ENCODE data around the gene LMBR1.
A peak's percentile ranks its signal among the peaks of the same experiment; 100 is the strongest.

Gene LMBR1

GRCh38 chr7:156676263-156676662 lies 216.7 kb downstream of the LMBR1 start:
- H3K4me1 Mint-ChIP-seq (ENCODE audit: low read depth), result peaks cover 17% of the 10 kb centered on the region
- no peak overlapping the region for H3K27ac Mint-ChIP-seq
- H3K4me3 Mint-ChIP-seq, result no peak overlapping the region
- H3K27me3 Mint-ChIP-seq (ENCODE audit: low read depth), result no peaks in the 10 kb centered on the region
- peaks cover 29% of the 10 kb centered on the region for H3K36me3 Mint-ChIP-seq (ENCODE audit: low read depth)
- H3K9me3 Mint-ChIP-seq, result no peaks in the 10 kb centered on the region

DNA sequence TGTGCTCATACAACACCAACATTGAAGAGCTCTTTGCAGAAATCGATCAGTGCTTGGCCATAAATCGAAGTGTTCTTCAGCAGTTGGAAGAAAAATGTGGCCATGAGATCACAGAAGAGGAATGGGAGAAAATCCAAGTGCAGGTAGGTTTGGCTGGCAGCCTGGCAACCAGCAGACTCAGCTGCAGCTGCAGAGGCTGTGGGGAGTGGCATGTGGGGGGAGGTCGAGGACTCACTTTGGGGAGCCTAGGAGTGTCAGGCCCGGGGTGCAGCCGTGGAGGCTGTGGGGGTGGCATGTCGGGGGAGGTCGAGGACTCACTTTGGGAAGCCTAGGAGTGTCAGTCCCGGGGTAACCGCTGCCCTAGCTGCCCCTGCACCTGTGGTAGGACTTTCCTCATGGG lies 217.3 kb downstream of the LMBR1 start:
- Mint-ChIP-seq H3K4me1 (ENCODE audit: low read depth) (peaks cover 17% of the 10 kb centered on the region), H3K27me3 (ENCODE audit: low read depth) (no peaks in the 10 kb centered on the region), H3K4me3 (peak overlapping the region; percentile 15), H3K9me3 (no peaks in the 10 kb centered on the region), H3K36me3 (ENCODE audit: low read depth) (peaks cover 29% of the 10 kb centered on the region), H3K27ac (no peak overlapping the region)

DNA sequence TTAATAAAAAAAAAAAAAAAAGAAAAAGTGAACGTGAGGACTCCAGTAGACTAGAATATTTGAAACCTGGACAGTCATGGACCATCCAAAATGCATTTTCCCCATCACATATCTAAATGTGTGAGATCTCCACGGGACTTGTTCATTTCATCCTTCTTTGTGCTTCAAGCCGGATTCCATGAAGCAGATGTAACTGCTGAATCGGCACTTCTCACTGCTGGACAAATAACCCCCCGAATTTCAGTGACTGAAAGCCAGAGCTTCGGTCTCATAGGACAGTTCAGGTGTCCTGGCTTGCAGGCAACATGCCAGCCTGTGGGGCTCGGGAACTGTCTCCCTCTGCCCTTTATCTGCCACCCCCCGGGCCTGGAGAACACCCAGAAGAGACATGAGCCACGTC lies 219.1 kb downstream of the LMBR1 start:
- H3K4me1 Mint-ChIP-seq (ENCODE audit: low read depth), result peaks cover 10% of the 10 kb centered on the region
- H3K9me3 Mint-ChIP-seq, result no peaks in the 10 kb centered on the region
- no peaks in the 10 kb centered on the region for H3K27me3 Mint-ChIP-seq (ENCODE audit: low read depth)
- no peak overlapping the region for H3K27ac Mint-ChIP-seq
- peaks cover 24% of the 10 kb centered on the region for H3K36me3 Mint-ChIP-seq (ENCODE audit: low read depth)
- H3K4me3 Mint-ChIP-seq, result no peak overlapping the region

DNA sequence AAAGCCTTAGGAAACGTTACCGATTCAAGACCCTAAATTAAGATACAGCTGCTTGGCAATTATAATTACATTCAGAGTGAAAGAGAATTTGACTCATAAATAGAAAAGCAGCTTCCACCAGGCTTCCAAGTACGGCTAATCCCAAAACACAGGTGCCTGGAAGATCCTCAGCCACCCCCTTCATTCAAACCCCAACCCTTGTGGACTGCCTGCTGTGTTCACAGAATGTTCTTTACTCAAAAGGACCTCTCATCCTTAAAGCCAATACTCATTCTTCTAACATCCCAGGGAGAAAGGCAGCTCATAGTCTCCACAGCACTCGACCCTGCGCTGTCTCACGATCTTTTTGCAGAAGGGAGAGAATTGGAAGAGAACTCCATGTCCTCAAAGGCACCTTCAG lies 219.5 kb downstream of the LMBR1 start:
- no peaks in the 10 kb centered on the region for H3K27me3 Mint-ChIP-seq (ENCODE audit: low read depth)
- H3K9me3 Mint-ChIP-seq, result no peaks in the 10 kb centered on the region
- peaks cover 20% of the 10 kb centered on the region for H3K36me3 Mint-ChIP-seq (ENCODE audit: low read depth)
- no peak overlapping the region for H3K27ac Mint-ChIP-seq
- H3K4me3 Mint-ChIP-seq, result no peak overlapping the region
- H3K4me1 Mint-ChIP-seq (ENCODE audit: low read depth), result peaks cover 10% of the 10 kb centered on the region

DNA sequence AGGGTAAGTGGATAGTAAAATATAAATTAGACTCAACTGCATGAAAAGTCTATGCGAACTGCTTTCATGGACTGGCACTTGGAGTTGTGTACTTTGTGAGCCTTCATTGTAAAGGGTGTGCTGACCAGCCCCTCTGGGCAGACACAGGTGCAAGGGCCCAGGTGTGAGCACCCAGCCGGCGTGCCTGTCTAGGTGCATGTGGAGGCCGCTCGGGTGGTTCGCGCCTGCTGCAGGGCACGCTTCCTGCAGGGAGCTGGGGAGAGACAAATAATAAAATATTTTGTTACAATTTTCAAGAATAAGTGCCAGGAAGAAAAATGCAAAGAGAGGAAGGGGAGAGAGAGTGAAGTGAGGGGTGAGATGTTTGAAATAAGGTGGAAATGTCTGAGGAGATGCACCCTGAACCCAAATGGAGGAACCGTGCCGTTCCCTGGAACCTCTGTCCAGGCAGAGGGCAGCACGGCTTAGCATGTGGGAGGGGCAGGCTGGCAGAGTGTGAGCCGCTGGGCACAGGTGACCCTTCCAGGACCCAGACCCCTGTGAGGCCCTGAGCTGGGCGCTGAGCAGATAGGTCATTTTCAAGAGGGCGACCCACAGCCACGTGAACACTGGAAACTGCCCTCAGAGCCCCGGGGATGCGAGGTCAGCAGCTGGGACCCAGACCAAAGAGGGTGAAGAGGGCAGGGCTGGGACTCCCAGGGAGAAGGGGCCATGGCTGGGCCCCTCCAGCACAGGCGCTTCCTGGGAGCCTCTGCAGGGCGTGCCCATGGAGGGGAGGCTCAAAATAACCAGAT lies 223.8 kb downstream of the LMBR1 start:
- no peak overlapping the region for H3K27ac Mint-ChIP-seq
- H3K9me3 Mint-ChIP-seq, result no peaks in the 10 kb centered on the region
- no peak overlapping the region for H3K4me3 Mint-ChIP-seq
- no peaks in the 10 kb centered on the region for H3K4me1 Mint-ChIP-seq (ENCODE audit: low read depth)
- no peaks in the 10 kb centered on the region for H3K27me3 Mint-ChIP-seq (ENCODE audit: low read depth)
- no peaks in the 10 kb centered on the region for H3K36me3 Mint-ChIP-seq (ENCODE audit: low read depth)

DNA sequence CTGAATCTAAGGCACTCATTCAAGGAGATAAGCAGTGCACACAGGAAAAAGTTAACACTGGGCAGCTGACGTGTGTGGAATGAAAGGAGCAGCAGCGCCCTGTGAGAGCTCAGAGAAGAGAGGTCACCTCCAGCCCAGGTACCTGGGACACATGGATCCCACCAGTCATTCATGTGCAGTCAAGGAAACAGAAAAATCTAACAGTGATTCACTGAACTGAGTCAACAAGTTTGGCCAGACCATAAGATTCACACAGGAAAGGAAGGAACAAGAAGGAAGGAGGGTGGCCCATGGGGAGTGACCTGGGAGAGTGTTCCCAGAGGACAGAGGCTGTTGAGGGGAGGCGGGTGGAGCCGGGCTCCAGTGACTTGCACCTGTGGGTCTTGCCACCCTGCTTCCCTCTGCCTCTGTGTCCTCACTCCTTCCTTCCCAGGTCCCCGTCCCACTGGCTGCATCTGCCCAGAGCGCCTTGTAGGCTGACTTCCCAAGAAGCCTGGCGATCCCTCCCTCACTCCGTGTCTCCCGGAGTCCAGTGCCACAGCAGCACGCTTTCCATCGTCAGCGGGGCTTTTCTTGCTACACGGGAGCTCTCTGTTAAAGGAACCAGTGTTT lies 224.7 kb downstream of the LMBR1 start:
- Mint-ChIP-seq H3K27me3 (ENCODE audit: low read depth) (no peaks in the 10 kb centered on the region), H3K4me1 (ENCODE audit: low read depth) (no peaks in the 10 kb centered on the region), H3K27ac (no peak overlapping the region), H3K36me3 (ENCODE audit: low read depth) (no peaks in the 10 kb centered on the region), H3K4me3 (no peak overlapping the region), H3K9me3 (no peaks in the 10 kb centered on the region)

DNA sequence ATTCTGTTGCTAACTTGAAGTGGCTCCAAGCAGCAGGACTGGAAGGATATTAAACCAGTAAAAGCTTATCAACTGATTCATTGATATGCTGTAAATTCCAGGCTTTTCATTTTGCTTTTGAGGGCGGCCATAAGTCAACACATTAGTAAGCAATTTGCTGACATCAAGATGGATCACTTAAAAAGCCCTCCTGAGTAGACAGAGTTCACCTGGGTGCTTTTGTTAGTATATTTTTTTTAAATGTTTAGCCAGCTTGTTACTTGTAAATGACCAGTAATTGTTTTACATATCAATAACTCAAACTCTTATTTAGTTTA lies 225.9 kb downstream of the LMBR1 start:
- Mint-ChIP-seq H3K4me1 (ENCODE audit: low read depth) (no peaks in the 10 kb centered on the region), H3K9me3 (no peaks in the 10 kb centered on the region), H3K27me3 (ENCODE audit: low read depth) (no peaks in the 10 kb centered on the region), H3K27ac (no peak overlapping the region), H3K4me3 (no peak overlapping the region), H3K36me3 (ENCODE audit: low read depth) (no peaks in the 10 kb centered on the region)

- Mint-ChIP-seq H3K9me3 (no peaks in the 10 kb centered on the region), H3K27me3 (ENCODE audit: low read depth) (no peaks in the 10 kb centered on the region), H3K36me3 (ENCODE audit: low read depth) (no peaks in the 10 kb centered on the region), H3K27ac (no peak overlapping the region), H3K4me3 (no peak overlapping the region), H3K4me1 (ENCODE audit: low read depth) (no peaks in the 10 kb centered on the region)
These were observed 226.4 kb downstream of the LMBR1 start for GRCh38 chr7:156666368-156667109.

- H3K4me3 Mint-ChIP-seq, result no peak overlapping the region
- no peak overlapping the region for H3K27ac Mint-ChIP-seq
- H3K9me3 Mint-ChIP-seq, result no peaks in the 10 kb centered on the region
- peaks cover 1% of the 10 kb centered on the region for H3K27me3 Mint-ChIP-seq (ENCODE audit: low read depth)
- H3K4me1 Mint-ChIP-seq (ENCODE audit: low read depth), result peaks cover under 1% of the 10 kb centered on the region
- H3K36me3 Mint-ChIP-seq (ENCODE audit: low read depth), result no peaks in the 10 kb centered on the region
These were observed 227.9 kb downstream of the LMBR1 start for GRCh38 chr7:156665101-156665500.

DNA sequence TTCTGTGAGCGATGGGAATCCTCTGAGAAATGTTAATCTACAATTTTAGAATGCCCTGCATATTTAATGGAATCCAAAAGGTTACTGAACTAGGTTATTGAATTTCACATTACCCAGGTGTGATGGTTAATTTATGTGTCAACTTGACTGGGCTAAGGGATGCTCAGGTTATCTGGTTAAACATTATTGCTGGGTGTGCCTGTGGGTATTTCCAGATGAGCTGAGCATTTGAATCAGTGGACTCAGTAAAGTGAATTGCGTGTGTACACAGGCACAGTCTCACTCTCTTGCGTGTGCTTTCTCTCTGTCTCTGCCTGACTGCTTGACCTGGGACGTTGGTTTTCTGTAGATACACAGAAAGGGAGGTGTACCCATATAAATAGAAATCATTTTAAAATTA lies 230.7 kb downstream of the LMBR1 start:
- no peak overlapping the region for H3K27ac Mint-ChIP-seq
- peaks cover 3% of the 10 kb centered on the region for H3K4me1 Mint-ChIP-seq (ENCODE audit: low read depth)
- peaks cover 12% of the 10 kb centered on the region for H3K27me3 Mint-ChIP-seq (ENCODE audit: low read depth)
- H3K4me3 Mint-ChIP-seq, result no peak overlapping the region
- H3K9me3 Mint-ChIP-seq, result no peaks in the 10 kb centered on the region
- peaks cover 2% of the 10 kb centered on the region for H3K36me3 Mint-ChIP-seq (ENCODE audit: low read depth)

DNA sequence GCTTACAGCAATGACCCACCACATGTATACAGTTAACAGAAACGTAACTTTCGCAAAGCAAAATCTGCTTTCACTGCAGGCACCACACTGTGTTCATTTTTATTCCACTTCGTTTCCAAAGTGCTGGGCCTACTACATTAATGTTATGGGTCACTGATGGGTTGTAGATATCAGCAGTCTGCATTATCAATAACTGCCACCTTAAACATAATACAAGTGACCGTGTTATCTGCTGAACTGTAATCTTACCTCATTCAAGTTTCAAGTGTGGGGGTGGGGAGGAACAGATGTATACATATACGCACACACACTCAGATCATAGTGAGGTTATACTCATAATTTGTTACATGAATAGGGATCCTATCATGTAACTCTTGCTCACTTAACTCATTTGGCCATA lies 231.3 kb downstream of the LMBR1 start:
- H3K27ac Mint-ChIP-seq, result no peak overlapping the region
- H3K27me3 Mint-ChIP-seq (ENCODE audit: low read depth), result peaks cover 12% of the 10 kb centered on the region
- no peaks in the 10 kb centered on the region for H3K9me3 Mint-ChIP-seq
- H3K36me3 Mint-ChIP-seq (ENCODE audit: low read depth), result peaks cover 2% of the 10 kb centered on the region
- no peak overlapping the region for H3K4me3 Mint-ChIP-seq
- peaks cover 3% of the 10 kb centered on the region for H3K4me1 Mint-ChIP-seq (ENCODE audit: low read depth)

- no peaks in the 10 kb centered on the region for H3K9me3 Mint-ChIP-seq
- peaks cover 5% of the 10 kb centered on the region for H3K4me1 Mint-ChIP-seq (ENCODE audit: low read depth)
- H3K36me3 Mint-ChIP-seq (ENCODE audit: low read depth), result peaks cover 2% of the 10 kb centered on the region
- H3K27me3 Mint-ChIP-seq (ENCODE audit: low read depth), result peaks cover 12% of the 10 kb centered on the region
- H3K27ac Mint-ChIP-seq, result no peak overlapping the region
- no peak overlapping the region for H3K4me3 Mint-ChIP-seq
These were observed 233.0 kb downstream of the LMBR1 start for GRCh38 chr7:156659961-156660360.

- Mint-ChIP-seq H3K4me1 (ENCODE audit: low read depth) (peaks cover 5% of the 10 kb centered on the region), H3K27ac (no peak overlapping the region), H3K4me3 (no peak overlapping the region), H3K27me3 (ENCODE audit: low read depth) (peaks cover 12% of the 10 kb centered on the region), H3K9me3 (no peaks in the 10 kb centered on the region), H3K36me3 (ENCODE audit: low read depth) (peaks cover 2% of the 10 kb centered on the region)
These were observed 233.8 kb downstream of the LMBR1 start for GRCh38 chr7:156659203-156659602.

- Mint-ChIP-seq H3K9me3 (no peaks in the 10 kb centered on the region), H3K27me3 (ENCODE audit: low read depth) (peaks cover 12% of the 10 kb centered on the region), H3K4me3 (no peak overlapping the region), H3K4me1 (ENCODE audit: low read depth) (peaks cover 5% of the 10 kb centered on the region), H3K36me3 (ENCODE audit: low read depth) (peaks cover 2% of the 10 kb centered on the region), H3K27ac (no peak overlapping the region)
These were observed 235.3 kb downstream of the LMBR1 start for GRCh38 chr7:156657681-156658080.

DNA sequence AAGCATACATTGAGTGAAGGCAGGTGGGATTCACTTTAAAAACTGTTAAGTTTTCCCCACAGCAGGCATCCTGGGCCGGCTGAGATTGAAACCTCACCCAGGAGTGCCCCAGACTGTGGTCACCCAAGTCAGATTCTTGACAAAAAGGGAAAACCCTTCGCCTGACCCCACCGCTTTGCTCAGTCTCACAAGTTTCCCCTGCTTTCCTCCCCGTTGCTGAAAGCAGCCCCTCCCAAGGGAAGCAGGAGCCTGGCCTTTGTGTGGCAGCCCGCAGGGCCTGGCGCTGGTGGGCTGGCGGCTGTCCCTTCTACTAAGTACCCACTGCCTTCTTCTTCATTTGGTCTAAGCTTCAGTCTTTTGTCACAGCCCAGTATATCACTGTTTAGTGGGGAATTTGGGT lies 236.4 kb downstream of the LMBR1 start:
- no peak overlapping the region for H3K27ac Mint-ChIP-seq
- peaks cover 2% of the 10 kb centered on the region for H3K36me3 Mint-ChIP-seq (ENCODE audit: low read depth)
- H3K4me1 Mint-ChIP-seq (ENCODE audit: low read depth), result peaks cover 5% of the 10 kb centered on the region
- no peaks in the 10 kb centered on the region for H3K9me3 Mint-ChIP-seq
- peaks cover 19% of the 10 kb centered on the region for H3K27me3 Mint-ChIP-seq (ENCODE audit: low read depth)
- H3K4me3 Mint-ChIP-seq, result no peak overlapping the region
